HG03432 (cell line): Measurements from ENCODE around the gene MTUS2.
"Not testable (repeated sequence)": the region's sequence is repeated elsewhere in the genome, so short reads cannot be mapped to it uniquely, and the experiment has no call there.

Experiments
- ATAC-seq: cut with Tn5 transposase; IDR thresholded peaks from one replicate; pipeline ENCODE4 v1.9.1; 2021; ENCODE audit warnings: mild to moderate bottlenecking, moderate library complexity; ENCODE audit not compliant: unreplicated experiment

The MTUS2 gene

GRCh38 chr13:28955264-28955966 is 135.3 kb downstream of the MTUS2 start:
- ATAC-seq: no peak

- ATAC-seq: no peak
Observed at GRCh38 chr13:28958018-28958417, 137.9 kb downstream of the MTUS2 start.

GRCh38 chr13:28958441-28958840 is 138.3 kb downstream of the MTUS2 start:
- no peak for ATAC-seq

- ATAC-seq: no peak
Observed at GRCh38 chr13:28964052-28964451, 143.9 kb downstream of the MTUS2 start.

- no peak for ATAC-seq
Observed at GRCh38 chr13:28964803-28965202, 144.7 kb downstream of the MTUS2 start.

GRCh38 chr13:28967029-28967915 is 147.1 kb downstream of the MTUS2 start:
- ATAC-seq: no peak

GRCh38 chr13:28976195-28976594 is 156.1 kb downstream of the MTUS2 start:
- no peak for ATAC-seq

GRCh38 chr13:28976636-28977035 is 156.5 kb downstream of the MTUS2 start:
- ATAC-seq: no peak

GRCh38 chr13:28978574-28978973 is 158.4 kb downstream of the MTUS2 start:
- ATAC-seq: no peak

GRCh38 chr13:28981530-28981929 is 161.4 kb downstream of the MTUS2 start:
- ATAC-seq: no peak

GRCh38 chr13:28983641-28984040 is 163.5 kb downstream of the MTUS2 start:
- ATAC-seq: no peak

GRCh38 chr13:28984326-28984725 is 164.2 kb downstream of the MTUS2 start:
- ATAC-seq: no peak

- no peak for ATAC-seq
Observed at GRCh38 chr13:28984825-28985224, 164.7 kb downstream of the MTUS2 start.

- not testable (repeated sequence) for ATAC-seq
Observed at GRCh38 chr13:28990378-28990777, 170.2 kb downstream of the MTUS2 start.

- ATAC-seq: no peak
Observed at GRCh38 chr13:28991764-28992163, 171.6 kb downstream of the MTUS2 start.

GRCh38 chr13:29000826-29001225 is 180.7 kb downstream of the MTUS2 start:
- no peak for ATAC-seq

GRCh38 chr13:29005035-29005762 is 185.1 kb downstream of the MTUS2 start:
- no peak for ATAC-seq

GRCh38 chr13:29005763-29006120 is 185.6 kb downstream of the MTUS2 start:
- ATAC-seq: no peak

- no peak for ATAC-seq
Observed at GRCh38 chr13:29006359-29006850, 186.3 kb downstream of the MTUS2 start.

GRCh38 chr13:29008296-29008695 is 188.2 kb downstream of the MTUS2 start:
- no peak for ATAC-seq

- no peak for ATAC-seq
Observed at GRCh38 chr13:29020314-29020713, 200.2 kb downstream of the MTUS2 start.
